MCF 10A (cell line): ENCODE results near the gene CHCHD3. TPM values are rescaled to one million over a fixed set of nuclear protein-coding genes. Genes with fewer than 3 reads are reported as not detected.

Experiments
- BruUV-seq: library from RNA; stranded (reverse); fragments of 400-500 nt; replicated peaks from 2 replicates; lab custom pipeline; 2021; lab: Mats Ljungman, UMichigan
- CTCF ChIA-PET: fragments of 300-600 bp; sonication (Branson Sonifier 250); formaldehyde crosslinking; extraction: SDS; loops from one replicate; lab custom pipeline; 2021; ENCODE audit warnings: antibody characterized with exemption, inconsistent platforms; lab: Yijun Ruan, JAX
- POLR2A ChIA-PET: fragments of 300-600, 350-650 bp; sonication (Branson Sonifier 250); formaldehyde crosslinking; extraction: SDS; loops from one replicate; lab custom pipeline; 2020; ENCODE audit warnings: antibody characterized with exemption, inconsistent platforms; lab: Yijun Ruan, JAX
- DNase-seq: peaks from one replicate; pipeline ENCODE4 v3.0.0-alpha.2; 2018; ENCODE audit not compliant: unreplicated experiment
- H3K27ac Mint-ChIP-seq: one replicate; pipeline ENCODE4 v1.8.0; 2022; ENCODE audit warnings: mild to moderate bottlenecking, low read depth, mixed read lengths; ENCODE audit not compliant: unreplicated experiment
- H3K27me3 Mint-ChIP-seq: one replicate; pipeline ENCODE4 v1.8.0; 2022; ENCODE audit warnings: mixed read lengths; ENCODE audit not compliant: insufficient read depth, unreplicated experiment
- H3K36me3 Mint-ChIP-seq: one replicate; pipeline ENCODE4 v1.8.0; 2022; ENCODE audit warnings: mild to moderate bottlenecking, moderate library complexity, mixed read lengths; ENCODE audit not compliant: insufficient read depth, unreplicated experiment
- H3K4me1 Mint-ChIP-seq: one replicate; pipeline ENCODE4 v1.8.0; 2022; ENCODE audit warnings: mixed read lengths; ENCODE audit not compliant: insufficient read depth, unreplicated experiment
- H3K4me3 Mint-ChIP-seq: one replicate; pipeline ENCODE4 v1.8.0; 2022; ENCODE audit warnings: mild to moderate bottlenecking, moderate library complexity, mixed read lengths; ENCODE audit not compliant: unreplicated experiment
- H3K9me3 Mint-ChIP-seq: one replicate; pipeline ENCODE4 v1.8.0; 2022; ENCODE audit warnings: mixed read lengths; ENCODE audit not compliant: unreplicated experiment
- intact Hi-C: fragments of 100-400 bp; cut with micrococcal nuclease; formaldehyde crosslinking; loops from 2 replicates; pipeline ENCODE4 v1.14.1; 2022
- total RNA-seq: library from RNA; stranded (reverse); gene quantifications from 2 replicates; pipeline ENCODE4 v1.2.3, GENCODE V29; 2022
- TF ChIP-seq, protein P1 (sequence below): fragments of 200-600 bp; IDR thresholded peaks from one replicate; pipeline ENCODE4 v1.8.0; 2022; ENCODE audit warnings: antibody characterized with exemption, mild to moderate bottlenecking; ENCODE audit not compliant: unreplicated experiment

CHCHD3 gene
- total RNA-seq, 1 experiment from 2014 or later, result 102 TPM

DNA sequence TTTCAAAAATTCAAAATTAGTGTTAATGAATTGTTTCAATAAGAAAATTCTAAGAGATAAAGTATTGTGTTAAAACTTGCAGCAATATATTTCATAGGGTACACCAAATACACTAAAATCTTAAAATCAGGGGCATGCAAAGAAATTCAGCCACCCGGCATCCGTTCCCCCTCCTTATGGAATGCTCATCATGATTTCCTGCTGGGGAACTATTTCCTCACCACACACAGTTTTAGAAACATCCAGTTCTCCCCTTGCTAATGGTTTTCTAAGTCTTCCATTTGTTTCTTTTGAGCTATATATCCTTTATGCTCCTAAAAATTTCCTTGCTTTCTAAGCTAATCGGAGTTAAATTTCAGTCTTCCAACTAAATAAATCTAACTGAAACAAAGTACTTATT, 60.7 kb downstream of the CHCHD3 start:
- no peak for DNase-seq
- Mint-ChIP-seq H3K9me3 (no peaks in the 10 kb centered on the region), H3K27ac (no peak overlapping the region), H3K27me3 (no peaks in the 10 kb centered on the region), H3K36me3 (peaks cover 36% of the 10 kb centered on the region), H3K4me3 (no peak overlapping the region), H3K4me1 (no peaks in the 10 kb centered on the region)
- intact Hi-C loops, result no loop called here
- CTCF ChIA-PET, result interaction anchor here (0.7 to 1.7 kb wide), 4 partner anchors 10 to 250 kb away, joined by 3 to 6 read pairs (median 3); no protein-coding TSS in a partner anchor
- BruUV-seq, result no TSS peak
- TF ChIP-seq, protein P1, sequence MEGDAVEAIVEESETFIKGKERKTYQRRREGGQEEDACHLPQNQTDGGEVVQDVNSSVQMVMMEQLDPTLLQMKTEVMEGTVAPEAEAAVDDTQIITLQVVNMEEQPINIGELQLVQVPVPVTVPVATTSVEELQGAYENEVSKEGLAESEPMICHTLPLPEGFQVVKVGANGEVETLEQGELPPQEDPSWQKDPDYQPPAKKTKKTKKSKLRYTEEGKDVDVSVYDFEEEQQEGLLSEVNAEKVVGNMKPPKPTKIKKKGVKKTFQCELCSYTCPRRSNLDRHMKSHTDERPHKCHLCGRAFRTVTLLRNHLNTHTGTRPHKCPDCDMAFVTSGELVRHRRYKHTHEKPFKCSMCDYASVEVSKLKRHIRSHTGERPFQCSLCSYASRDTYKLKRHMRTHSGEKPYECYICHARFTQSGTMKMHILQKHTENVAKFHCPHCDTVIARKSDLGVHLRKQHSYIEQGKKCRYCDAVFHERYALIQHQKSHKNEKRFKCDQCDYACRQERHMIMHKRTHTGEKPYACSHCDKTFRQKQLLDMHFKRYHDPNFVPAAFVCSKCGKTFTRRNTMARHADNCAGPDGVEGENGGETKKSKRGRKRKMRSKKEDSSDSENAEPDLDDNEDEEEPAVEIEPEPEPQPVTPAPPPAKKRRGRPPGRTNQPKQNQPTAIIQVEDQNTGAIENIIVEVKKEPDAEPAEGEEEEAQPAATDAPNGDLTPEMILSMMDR, result no peak
- POLR2A ChIA-PET, result interaction anchor here (0.7 kb wide), 1 partner anchor 10 kb away, joined by 4 read pairs; no protein-coding TSS in a partner anchor

DNA sequence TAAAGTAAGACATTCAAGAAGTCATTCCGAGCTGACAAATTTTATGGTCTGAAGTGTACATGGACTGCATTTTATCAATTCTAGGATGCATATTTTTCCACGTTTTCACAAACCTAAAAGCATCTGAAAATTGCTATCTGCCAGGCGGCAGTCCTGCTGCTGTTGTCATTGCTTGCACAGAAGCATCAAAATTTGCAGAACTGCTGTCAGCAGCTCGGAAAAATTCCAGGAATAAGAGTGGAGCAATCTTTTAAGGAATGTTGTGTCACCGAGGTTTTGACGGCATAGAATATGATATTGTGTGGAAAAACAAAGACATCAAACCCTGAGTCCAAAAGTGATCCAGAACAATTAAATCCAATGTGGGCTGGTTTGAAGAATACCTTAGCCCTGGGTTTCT, 61.4 kb downstream of the CHCHD3 start:
- H3K4me1 Mint-ChIP-seq, result peaks cover 4% of the 10 kb centered on the region
- no peak for DNase-seq
- no peaks in the 10 kb centered on the region for H3K9me3 Mint-ChIP-seq
- intact Hi-C loops, result no loop called here
- TF ChIP-seq, protein P1, result no peak
- no peaks in the 10 kb centered on the region for H3K27me3 Mint-ChIP-seq
- no TSS peak for BruUV-seq
- peaks cover 36% of the 10 kb centered on the region for H3K36me3 Mint-ChIP-seq
- no peak overlapping the region for H3K4me3 Mint-ChIP-seq
- POLR2A ChIA-PET, result no interaction called here
- CTCF ChIA-PET, result no interaction called here
- no peak overlapping the region for H3K27ac Mint-ChIP-seq

DNA sequence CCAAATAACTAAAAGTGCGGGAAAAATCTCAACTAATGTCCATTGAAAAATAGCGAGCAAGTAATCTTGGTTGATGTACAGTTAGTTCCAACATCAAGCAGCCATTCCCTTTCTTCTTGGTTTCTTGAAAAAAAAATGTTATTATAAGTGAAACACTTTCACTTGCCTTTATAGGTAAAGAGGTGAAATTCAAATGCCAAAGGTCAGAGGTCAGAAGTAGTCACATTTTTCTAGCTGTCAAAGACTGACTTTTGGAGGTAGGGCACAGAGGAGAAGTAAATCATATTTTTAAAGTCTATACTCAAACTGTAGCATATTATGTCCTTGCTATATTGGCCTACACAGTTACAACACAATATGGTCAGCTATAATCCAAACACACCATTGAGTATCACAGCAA, 62.3 kb downstream of the CHCHD3 start:
- Mint-ChIP-seq H3K4me1 (peaks cover 5% of the 10 kb centered on the region), H3K36me3 (peaks cover 36% of the 10 kb centered on the region), H3K4me3 (no peak overlapping the region), H3K27me3 (no peaks in the 10 kb centered on the region), H3K9me3 (no peaks in the 10 kb centered on the region), H3K27ac (no peak overlapping the region)
- CTCF ChIA-PET, result interaction anchor here (0.7 kb wide), 1 partner anchor 1401 kb away, joined by 3 read pairs; no protein-coding TSS in a partner anchor
- TF ChIP-seq, protein P1, result no peak
- DNase-seq, result no peak
- POLR2A ChIA-PET, result interaction anchor here (0.6 kb wide), 1 partner anchor 308 kb away, joined by 3 read pairs; no protein-coding TSS in a partner anchor
- intact Hi-C loops, result no loop called here
- no TSS peak for BruUV-seq

DNA sequence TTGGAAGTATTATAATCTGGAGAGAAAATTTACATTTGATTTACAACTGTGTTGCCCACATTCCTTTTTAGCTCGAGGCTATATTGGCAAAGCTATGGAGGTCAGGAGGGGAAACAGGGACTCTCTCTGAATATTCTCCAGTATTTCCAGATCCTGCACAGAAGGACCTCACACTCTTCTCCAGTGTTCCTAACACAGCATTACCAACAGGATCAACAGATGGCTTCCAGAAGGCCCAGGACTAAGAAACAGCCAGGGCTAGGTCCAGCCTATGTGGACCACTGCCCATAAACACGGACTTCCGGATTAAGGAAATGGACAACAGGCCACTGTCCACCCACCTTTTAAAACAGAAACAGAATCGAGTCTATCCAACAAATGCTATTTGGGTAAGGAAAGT, 65.3 kb downstream of the CHCHD3 start:
- TF ChIP-seq, protein P1, result no peak
- no peak overlapping the region for H3K4me3 Mint-ChIP-seq
- peaks cover 22% of the 10 kb centered on the region for H3K36me3 Mint-ChIP-seq
- H3K27me3 Mint-ChIP-seq, result no peaks in the 10 kb centered on the region
- intact Hi-C loops, result no loop called here
- H3K9me3 Mint-ChIP-seq, result no peaks in the 10 kb centered on the region
- no peak for DNase-seq
- BruUV-seq, result no TSS peak
- CTCF ChIA-PET, result interaction anchor here (0.5 to 0.6 kb wide), 2 partner anchors 36 to 1071 kb away, joined by 4 to 5 read pairs; no protein-coding TSS in a partner anchor
- H3K27ac Mint-ChIP-seq, result no peak overlapping the region
- H3K4me1 Mint-ChIP-seq, result peaks cover 5% of the 10 kb centered on the region
- POLR2A ChIA-PET, result no interaction called here
